GM12892 (cell line): ENCODE results near the gene CBX8. TPM values are rescaled to one million over a fixed set of nuclear protein-coding genes. Genes with fewer than 3 reads are reported as not detected.

ENCODE experiments used
- DNase-seq: peaks from one replicate; pipeline ENCODE4 v3.0.0; 2011; ENCODE audit not compliant: insufficient read length
- FAIRE-seq: peaks from 2 replicates; lab custom pipeline; 2011; peaks lifted over from hg19 to GRCh38; lab: Jason Lieb, UNC
- POLR2A ChIP-seq: IDR thresholded peaks from 2 replicates; pipeline ENCODE4 v1.6.1; 2011; ENCODE audit warnings: low read depth, low read length, control low read depth
- POLR2AphosphoS5 ChIP-seq: IDR thresholded peaks from 2 replicates; pipeline ENCODE4 v1.6.1; 2011; ENCODE audit warnings: low read depth, low read length, control low read depth
- TAF1 ChIP-seq: IDR thresholded peaks from 2 replicates; pipeline ENCODE4 v1.6.1; 2011; ENCODE audit warnings: low read depth, mild to moderate bottlenecking, control low read depth, low read length, borderline replicate concordance
- polyA plus RNA-seq: library from polyadenylated mRNA; unstranded; fragments of >200 nt; gene quantifications from one replicate; pipeline ENCODE4 v1.2.1, GENCODE V29; 2012; ENCODE audit warnings: missing spikeins, inconsistent platforms; ENCODE audit not compliant: missing spikeins

CBX8 gene
- polyA plus RNA-seq: 1.6 TPM

DNA sequence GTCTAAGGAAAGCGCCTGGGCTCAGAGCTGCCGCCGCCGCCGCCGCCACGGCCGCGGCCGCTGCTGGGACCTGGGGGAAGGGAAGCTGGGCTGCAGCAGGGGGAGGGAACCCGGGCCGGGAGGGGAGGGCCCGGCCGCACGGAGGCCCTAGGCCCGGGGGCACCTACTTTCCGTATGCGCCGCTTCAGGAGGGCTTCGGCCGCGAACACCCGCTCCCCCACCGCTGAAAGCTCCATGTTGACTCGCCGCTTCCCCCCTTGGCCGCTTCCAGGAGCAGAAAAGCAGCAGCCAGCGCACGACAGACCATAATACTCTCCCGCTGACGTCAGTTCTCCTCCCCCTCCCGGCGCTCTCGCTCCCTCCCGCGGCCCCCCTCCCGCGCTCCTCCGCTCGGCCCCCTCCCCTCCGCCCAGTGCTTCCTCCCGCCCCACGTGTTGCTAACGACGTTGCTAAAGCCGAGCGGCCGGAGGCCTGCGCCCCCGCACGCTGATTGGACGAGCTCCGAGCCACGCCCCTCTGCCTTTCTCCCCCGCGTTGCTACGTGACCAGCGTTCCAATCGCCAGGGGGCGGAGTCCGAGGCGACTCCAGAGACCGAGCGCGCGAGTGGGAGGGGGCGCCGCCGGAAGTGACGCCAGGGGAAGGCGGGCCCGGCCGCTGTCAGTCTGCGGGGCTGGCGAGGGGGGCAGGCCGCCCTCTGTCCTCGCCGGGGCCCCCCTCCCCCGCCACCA, at the start of gene CBX8:
Gene CBX8 (minus strand): TSS at position 315 of the 729 bp plus-strand sequence. CDS start 79 bp downstream, at position 236.
- DNase-seq: peak; percentile 99
- TF ChIP-seq TAF1: no peak
- peak; percentile 65; the same call in 1 of the 2 replicates for TF ChIP-seq POLR2A
- peak; percentile 35; the same call in 1 of the 2 replicates for TF ChIP-seq POLR2AphosphoS5
- FAIRE-seq: peak; percentile 99

DNA sequence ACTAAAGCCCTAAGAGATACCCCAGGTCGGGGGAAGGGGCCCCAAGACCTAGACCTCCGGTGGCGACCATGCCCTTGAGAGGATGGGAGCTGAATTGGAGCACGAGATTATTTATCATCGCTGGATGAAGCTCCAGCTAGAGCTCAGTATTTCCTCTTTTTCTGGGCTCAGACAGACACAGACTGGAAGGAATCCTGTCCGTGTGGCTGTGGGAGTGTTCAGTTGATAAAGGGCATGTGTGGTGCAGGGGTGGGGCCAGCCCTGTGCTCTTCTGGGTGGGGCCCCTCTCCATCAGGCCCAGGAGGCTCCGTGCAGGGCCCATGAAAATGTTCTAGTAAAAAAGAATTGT, 48.7 kb upstream of the CBX8 start:
- DNase-seq (no peak), FAIRE-seq (no peak)
- TF ChIP-seq TAF1: no peak
- TF ChIP-seq POLR2A: no peak
- TF ChIP-seq POLR2AphosphoS5: no peak

DNA sequence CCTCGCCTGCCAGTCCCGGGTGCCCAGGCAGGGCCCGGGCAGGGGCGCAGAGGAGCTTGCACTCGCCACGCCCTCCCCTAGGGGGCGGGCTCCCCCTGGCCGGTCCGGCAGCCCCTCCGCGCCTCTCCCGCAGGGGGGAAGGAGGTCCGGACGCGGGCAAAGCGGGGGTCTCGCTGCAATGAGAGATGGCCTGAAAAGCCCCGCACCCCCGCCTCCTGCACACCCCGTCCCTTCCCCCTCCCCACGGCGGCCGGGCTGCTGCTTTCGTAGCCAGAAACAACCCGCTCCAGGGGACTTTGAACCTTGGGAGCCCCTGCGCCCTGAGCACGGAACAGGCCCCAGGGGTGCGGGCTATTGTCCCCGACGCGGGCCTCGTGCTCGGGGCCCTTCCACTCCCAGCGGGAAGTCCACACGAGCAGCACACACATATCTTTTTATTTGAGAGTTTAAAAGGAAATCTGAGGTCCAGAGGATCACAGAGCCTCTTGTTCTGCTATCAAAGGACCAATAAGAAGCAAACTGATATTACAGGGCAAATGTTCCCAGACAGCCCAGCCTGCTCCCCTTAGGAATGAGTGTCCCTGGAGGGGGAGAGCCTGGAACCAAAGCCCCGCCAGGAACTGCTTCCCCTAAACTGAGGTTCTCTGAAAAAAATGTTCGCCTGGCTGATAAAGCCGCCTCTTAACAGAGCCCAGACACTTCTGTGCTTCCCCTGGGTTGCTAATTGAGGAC, 48.2 kb upstream of the CBX8 start:
- no peak for TF ChIP-seq POLR2AphosphoS5
- TF ChIP-seq TAF1: no peak
- TF ChIP-seq POLR2A: no peak
- FAIRE-seq (peak; percentile 38), DNase-seq (peak; percentile 86)

DNA sequence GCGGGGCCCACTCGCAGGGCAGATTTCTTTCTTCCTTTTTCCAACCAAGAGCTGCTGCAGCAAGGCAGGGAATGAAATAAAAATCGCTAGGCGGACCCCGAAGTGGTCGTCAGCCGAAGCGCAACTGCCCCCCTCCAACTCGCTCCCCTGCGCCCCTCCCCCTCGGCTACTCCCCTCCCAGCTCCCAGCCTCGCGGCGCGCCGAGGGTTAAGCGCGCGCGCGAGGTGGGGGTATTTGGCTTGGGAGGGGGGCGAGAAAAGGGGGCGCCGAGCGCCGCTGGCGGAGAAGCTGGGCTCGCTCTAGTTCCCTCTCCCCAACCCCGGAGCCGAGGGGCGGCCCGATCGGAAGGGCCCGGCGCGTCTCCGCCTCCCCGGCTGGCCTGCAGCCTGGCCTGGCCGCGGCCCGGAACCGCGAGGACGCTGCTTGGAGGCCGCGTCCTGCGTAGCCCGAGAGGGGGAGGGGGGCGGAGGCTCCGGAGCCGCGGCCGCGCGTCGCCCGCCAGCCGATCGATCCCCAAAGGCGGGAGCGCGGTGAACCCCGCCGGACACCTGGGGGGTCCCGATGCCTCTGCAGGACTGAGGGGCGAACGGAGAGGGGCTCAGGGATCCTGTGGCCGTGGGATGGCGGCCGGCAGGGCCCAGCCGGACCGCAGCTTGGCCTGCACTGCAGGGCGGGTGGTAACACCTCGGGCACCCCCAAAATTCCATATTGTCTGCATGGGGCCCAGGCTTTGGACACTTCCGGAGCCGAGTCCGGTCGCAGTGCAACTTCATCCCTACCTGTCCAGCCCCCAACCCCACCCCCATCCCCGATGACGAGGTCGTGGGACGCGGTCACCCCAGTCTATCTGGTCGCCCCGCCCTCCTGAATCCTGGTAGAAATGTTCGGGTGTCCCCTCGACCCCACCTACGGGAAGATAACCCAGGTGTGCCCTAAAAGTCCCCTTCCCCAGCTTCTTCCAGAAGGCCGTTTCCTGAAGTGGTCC, 47.2 kb upstream of the CBX8 start:
- FAIRE-seq (no peak), DNase-seq (no peak)
- TF ChIP-seq POLR2A (no peak), POLR2AphosphoS5 (no peak), TAF1 (no peak)

DNA sequence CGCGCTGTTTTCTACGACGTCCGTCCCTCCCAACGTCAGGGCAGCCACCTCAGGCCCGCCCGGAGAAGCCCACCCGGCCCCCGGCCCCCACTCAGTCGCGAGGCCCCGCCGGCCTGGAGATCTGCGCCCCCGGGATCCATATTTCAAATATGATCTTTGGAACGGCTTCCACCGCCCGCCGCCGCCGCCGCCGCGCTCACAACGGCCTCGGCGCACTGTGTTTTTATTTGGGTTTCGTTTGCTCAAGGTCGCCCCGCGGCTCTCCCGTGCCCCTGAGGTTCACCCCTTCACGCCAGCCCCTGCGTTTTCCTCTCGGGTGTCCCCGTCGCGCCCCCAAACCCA, 46.6 kb upstream of the CBX8 start:
- DNase-seq (no peak), FAIRE-seq (no peak)

DNA sequence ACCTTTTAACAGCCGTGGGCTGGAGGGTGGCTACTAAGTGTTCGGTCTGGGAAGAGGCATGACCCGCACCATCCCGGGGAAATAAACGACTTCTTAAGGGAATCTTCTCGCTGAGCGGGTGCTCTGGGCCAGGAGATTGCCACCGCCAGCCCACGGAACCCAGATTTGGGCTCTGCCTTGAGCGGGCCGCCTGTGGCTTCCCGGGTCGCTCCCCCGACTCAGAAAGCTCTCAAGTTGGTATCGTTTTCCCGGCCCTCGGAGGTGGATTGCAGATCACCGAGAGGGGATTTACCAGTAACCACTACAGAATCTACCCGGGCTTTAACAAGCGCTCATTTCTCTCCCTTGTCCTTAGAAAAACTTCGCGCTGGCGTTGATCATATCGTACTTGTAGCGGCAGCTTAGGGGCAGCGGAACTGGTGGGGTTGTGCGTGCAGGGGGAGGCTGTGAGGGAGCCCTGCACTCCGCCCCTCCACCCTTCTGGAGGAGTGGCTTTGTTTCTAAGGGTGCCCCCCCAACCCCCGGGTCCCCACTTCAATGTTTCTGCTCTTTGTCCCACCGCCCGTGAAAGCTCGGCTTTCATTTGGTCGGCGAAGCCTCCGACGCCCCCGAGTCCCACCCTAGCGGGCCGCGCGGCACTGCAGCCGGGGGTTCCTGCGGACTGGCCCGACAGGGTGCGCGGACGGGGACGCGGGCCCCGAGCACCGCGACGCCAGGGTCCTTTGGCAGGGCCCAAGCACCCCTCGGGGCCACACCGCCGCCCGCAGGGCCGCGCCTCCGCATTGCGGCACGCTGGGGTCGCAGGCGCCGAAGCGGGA, 46.0 kb upstream of the CBX8 start:
- FAIRE-seq: peak; percentile 9
- no peak for TF ChIP-seq POLR2A
- no peak for TF ChIP-seq POLR2AphosphoS5
- TF ChIP-seq TAF1: no peak
- no peak for DNase-seq

More for the DNA sequence above, 46.6 kb upstream of the CBX8 start:
- TF ChIP-seq TAF1 (no peak), POLR2AphosphoS5 (no peak), POLR2A (no peak)

DNA sequence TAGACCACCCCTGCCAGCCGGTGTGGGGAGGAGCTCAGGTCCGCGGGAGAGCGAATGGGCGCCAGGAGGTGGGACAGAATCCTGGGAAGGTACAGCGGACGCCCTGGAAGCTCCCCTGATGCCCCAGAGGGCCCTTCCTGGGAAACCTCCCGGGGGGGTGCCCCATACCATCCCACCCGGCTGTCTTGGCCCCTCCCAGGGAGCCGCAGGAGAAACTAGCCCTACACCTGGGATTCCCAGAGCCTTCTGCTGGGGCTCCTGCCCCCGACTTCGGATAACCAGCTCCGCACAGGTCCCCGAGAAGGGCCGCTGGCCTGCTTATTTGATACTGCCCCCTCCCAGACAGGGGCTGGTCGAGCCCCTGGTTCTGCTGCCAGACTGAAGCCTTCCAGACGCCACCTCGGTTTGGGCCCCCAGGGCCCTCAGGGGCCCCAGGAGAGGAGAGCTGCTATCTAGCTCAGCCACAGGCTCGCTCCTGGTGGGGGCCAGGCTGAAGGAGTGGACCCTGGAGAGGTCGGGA, 45.3 kb upstream of the CBX8 start:
- DNase-seq: no peak
- no peak for TF ChIP-seq POLR2AphosphoS5
- TF ChIP-seq POLR2A: no peak
- no peak for TF ChIP-seq TAF1
- no peak for FAIRE-seq

DNA sequence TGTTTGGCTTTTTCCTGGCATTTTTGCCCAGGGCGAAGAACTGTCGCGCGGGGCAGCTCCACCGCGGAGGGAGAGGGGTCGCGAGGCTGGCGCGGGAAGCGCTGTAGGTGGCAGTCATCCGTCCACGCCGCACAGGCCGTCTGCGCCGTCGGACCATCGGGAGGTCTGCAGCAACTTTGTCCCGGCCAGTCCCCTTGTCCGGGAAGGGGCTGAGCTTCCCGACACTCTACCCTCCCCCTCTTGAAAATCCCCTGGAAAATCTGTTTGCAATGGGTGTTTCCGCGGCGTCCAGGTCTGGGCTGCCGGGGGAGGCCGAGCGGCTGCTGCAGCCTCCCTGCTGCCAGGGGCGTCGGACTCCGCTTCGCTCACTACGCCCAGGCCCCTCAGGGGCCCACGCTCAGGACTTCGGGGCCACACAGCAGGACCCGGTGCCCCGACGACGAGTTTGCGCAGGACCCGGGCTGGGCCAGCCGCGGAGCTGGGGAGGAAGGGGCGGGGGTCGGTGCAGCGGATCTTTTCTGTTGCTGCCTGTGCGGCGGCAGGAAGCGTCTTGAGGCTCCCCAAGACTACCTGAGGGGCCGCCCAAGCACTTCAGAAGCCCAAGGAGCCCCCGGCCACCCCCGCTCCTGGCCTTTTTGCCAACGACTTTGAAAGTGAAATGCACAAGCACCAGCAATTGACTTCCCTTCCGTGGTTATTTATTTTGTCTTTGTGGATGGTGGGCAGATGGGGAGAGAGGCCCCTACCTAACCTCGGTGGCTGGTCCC, 44.7 kb upstream of the CBX8 start:
- TF ChIP-seq TAF1 (no peak), POLR2AphosphoS5 (no peak), POLR2A (no peak)

DNA sequence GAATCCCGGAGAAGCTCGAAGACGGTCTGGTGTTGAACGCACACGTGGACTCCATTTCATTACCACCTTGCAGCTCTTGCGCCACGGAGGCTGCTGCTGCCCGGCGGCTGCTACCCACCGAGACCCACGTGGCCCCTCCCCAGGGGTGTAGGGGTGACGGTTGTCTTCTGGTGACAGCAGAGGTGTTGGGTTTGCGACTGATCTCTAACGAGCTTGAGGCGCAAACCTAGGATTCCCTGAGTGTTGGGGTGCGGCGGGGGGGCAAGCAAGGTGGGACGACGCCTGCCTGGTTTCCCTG, 44.1 kb upstream of the CBX8 start:
- FAIRE-seq (no peak), DNase-seq (no peak)
- TF ChIP-seq POLR2A (no peak), TAF1 (no peak), POLR2AphosphoS5 (no peak)

More for the DNA sequence above, 44.7 kb upstream of the CBX8 start:
- FAIRE-seq (no peak), DNase-seq (no peak)

DNA sequence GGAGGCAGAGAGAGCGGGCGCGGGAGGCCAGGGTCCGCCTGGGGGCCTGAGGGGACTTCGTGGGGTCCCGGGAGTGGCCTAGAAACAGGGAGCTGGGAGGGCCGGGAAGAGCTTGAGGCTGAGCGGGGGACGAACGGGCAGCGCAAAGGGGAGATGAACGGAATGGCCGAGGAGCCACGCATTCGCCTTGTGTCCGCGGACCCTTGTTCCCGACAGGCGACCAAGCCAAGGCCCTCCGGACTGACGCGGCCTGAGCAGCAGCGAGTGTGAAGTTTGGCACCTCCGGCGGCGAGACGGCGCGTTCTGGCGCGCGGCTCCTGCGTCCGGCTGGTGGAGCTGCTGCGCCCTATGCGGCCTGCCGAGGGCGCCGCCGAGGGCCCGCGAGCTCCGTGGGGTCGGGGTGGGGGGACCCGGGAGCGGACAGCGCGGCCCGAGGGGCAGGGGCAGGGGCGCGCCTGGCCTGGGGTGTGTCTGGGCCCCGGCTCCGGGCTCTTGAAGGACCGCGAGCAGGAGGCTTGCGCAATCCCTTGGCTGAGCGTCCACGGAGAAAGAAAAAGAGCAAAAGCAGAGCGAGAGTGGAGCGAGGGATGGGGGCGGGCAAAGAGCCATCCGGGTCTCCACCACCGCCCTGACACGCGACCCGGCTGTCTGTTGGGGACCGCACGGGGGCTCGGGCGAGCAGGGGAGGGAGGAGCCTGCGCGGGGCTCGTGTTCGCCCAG, 43.6 kb upstream of the CBX8 start:
- no peak for TF ChIP-seq POLR2A
- no peak for FAIRE-seq
- DNase-seq: no peak
